T-helper 2 cell (primary cell): Measurements from ENCODE around the gene MBD6.

Experiments
- DNase-seq, 5 experiments: peaks; one replicate each; pipeline versions ENCODE4 v3.0.0 to v3.0.0-alpha.2; 2012 to 2022
- total RNA-seq, 2 donors: gene quantifications; one replicate each; lab custom pipeline; 2026; lab: John Stamatoyannopoulos, UW

MBD6 gene
- total RNA-seq = 16.8 to 17.2 reads per million in 2 donors

GRCh38 chr12:57522011-57522886, at the start of gene MBD6:
Gene MBD6 (plus strand): TSS chr12:57522824. CDS start chr12:57524304, 1,480 bp downstream.
- DNase-seq = peak; percentile 82 to 95 (median 88)

DNA sequence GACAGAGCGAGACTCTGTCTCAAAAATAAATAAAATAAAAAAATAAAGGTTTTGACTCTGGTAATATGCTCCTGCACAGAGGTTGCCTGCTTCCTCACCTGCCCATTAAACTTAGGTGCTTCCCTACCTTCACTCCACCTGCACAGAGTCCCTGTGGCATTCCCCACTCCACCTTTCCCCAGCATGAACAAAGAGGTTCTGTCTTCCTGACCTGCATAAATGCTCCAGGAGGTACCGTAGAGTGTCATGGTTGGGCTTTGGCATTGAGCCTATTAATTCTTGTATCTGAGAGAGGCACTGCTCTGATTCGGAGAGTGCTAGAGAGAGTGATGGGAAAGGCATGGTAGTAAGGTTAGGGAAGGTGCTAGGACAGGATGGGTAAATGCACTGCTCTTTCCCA, 49.2 kb upstream of the MBD6 start:
- DNase-seq = no peak

- no peak for DNase-seq
Measured at GRCh38 chr12:57473886-57474285, 48.7 kb upstream of the MBD6 start.

DNA sequence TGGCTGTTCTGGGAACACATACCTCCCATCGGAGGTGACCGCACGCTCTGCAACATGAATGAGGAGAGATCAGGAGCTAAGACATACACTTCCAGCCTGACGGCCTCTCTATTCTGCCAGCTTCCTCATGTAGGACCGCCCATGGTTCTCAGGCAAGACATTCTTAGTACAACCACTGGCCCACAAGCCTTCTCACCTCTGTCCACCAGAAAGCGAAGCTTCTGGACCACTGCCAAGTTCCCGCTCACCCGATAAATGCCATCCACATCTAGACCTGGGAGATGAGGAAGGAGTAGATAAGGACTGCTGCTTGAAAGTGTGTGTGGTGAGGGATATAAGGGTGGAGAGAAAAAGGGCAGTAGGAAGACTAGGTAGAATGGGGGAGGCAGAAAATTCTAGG, 48.2 kb upstream of the MBD6 start:
- DNase-seq = no peak

- DNase-seq = no peak
Measured at GRCh38 chr12:57474862-57475261, 47.8 kb upstream of the MBD6 start.

DNA sequence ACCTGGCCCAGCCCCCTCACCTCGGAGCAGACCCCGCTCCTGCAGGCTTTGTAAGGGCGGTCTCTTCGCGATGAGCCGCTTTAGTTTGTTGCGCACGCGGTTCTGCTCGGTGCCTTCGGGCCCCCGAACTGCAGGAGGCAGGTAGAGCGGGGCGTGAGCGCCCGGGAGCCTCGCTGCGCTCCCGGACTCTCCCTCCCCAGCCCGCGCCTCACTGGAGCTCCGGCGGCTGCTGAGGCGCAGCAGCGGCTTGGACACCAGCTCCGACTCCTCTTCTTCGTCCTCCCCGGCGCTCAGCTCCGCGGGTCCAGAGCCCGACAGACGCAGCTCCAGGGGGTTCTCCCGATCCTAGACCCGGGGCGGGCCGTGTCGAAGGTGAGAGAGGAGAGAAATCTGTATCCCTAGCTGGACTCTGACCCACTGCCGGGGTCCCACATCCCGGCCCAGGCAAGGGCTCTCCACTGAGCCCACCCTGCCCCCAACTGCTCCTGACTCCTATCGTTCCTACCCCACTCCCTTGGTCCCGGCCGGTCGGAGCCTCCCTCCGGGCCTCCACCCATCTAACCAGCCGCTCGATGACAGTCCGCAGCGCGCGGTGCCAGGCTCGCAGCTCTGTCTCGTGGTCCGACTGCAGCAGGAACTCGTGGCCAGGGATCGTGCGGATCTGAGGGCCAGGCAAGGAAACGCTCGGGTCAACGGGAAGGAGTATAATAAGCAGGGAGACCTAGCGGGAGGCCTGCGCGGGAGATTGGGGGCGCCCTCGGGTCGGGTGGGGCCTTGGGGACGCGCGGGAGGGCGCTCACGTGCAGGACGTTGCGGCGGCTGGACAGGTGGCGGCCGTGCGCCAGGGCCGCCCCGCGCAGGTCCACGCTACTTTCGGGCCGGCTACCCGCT, 47.1 kb upstream of the MBD6 start:
- DNase-seq = no peak

- peak in 4 of 5 experiments; percentile 54 to 89 (median 66) for DNase-seq
Measured at GRCh38 chr12:57476162-57476992, 46.2 kb upstream of the MBD6 start.

GRCh38 chr12:57476993-57477709, 45.5 kb upstream of the MBD6 start:
- DNase-seq = peak in 1 of 5 experiments; percentile 54

DNA sequence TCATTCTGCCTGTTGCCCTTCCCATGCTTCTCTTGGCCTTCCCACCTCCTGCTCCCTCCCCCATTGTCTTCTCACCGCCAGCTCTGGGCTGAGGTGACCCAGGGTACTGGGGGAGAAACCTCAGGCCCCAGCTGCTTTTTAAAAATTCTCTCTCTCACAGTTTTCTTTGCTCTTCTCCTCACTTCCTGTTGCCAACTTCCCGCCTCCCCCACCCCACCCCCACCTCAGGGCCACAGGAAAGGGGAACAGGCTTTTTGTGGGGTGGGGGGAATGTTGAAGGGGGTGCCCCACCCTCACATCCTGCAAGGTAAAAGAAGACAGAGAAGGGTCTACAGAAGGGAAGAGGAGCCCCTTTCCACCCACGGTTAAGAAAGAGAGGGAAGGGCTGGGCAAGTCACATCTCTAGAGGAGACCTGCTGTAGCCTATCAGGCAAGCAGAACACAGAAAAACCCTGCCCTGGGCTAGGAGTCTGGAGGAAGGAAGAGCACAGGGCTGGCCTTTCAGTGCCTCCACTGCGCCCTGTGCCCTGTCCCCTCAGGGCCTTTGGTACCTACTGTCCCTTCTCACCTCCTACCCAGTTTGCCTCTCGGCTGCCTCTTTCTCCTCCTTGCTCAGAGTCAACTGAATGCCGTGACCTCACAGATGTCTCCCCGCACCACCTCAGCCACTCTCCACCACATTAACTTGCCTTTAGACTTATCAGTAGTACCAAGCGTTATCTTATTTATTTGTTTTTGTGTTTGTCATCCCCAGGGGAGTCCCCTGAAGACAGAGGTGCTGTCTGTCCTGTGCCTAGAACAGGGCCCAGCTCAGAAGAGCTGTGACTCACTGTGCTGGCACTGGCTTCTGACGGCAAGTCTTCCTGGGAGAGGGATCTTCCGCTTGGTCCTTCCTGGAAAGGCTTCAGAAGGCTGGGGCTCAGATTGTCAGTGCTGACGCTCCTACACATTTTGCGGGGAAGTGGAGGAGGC, 44.6 kb upstream of the MBD6 start:
- peak in 3 of 5 experiments; percentile 42 to 80 (median 64) for DNase-seq

DNA sequence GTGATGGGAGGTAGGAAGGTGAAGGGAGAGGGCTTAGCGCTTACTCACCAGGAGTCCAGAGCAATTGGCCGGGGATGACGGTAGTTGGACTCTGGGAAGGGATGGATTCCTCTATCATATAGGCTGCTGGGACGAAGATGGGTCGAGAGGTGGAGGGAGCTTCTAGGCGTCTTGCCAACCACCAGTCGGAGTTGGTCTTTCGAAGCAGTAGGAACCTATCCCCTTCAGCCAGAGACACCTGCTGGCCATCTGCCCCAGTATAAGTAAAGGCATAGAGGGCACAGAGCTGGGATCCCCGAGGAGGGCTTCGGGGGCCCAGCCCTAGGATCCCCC, 43.6 kb upstream of the MBD6 start:
- no peak for DNase-seq

GRCh38 chr12:57479376-57480115, 43.1 kb upstream of the MBD6 start, which contains the start of gene ARHGAP9:
Gene ARHGAP9 (minus strand): TSS chr12:57479866. CDS start chr12:57479406, 460 bp downstream.
- peak in 3 of 5 experiments; percentile 46 to 90 (median 81) for DNase-seq

GRCh38 chr12:57481671-57482070, 41.0 kb upstream of the MBD6 start:
- no peak for DNase-seq

- DNase-seq = no peak
Measured at GRCh38 chr12:57483466-57483865, 39.2 kb upstream of the MBD6 start.

DNA sequence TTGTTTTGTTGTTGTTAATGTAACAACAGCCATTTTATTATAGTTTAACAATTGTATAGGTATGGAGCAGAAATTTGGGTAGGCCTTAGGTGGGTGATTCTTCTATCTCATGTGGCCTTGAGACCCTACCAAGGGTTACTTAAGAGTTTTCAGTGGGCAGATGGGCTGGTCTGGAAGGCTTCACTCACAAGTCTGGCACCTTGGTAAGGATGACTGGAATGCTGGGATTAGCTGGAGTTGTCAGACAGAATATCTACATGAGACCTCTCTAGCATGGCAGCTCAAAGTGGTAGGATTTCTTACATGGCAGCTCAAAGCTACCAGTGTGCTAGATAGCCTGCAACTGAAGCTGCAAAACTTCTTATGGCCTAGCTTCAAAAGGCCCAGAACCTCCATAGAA, 36.9 kb upstream of the MBD6 start:
- DNase-seq = no peak

DNA sequence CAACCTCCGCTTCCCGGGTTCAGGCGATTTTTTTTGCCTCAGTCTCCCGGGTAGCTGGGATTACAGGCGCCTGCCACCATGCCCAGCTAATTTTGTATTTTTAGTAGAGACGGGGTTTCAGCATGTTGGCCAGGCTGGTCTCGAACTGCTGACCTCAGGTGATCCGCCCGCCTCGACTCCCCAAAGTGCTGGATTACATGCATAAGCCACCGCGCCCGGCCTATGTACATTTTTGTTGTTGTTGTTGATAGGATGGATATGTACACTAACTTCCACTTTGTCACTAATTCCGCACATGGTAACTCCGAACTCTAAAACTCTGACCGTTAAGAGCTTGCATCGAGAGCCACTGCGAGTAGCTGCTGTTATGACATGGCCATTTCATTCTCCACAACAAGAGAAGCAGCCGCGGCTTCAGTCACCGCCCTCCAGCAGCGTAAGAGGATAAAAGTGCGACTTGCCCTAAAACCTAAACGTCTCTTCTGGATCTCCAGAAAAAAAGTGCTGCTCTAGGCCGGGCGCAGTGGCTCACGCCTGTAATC, 35.5 kb upstream of the MBD6 start:
- no peak for DNase-seq

DNA sequence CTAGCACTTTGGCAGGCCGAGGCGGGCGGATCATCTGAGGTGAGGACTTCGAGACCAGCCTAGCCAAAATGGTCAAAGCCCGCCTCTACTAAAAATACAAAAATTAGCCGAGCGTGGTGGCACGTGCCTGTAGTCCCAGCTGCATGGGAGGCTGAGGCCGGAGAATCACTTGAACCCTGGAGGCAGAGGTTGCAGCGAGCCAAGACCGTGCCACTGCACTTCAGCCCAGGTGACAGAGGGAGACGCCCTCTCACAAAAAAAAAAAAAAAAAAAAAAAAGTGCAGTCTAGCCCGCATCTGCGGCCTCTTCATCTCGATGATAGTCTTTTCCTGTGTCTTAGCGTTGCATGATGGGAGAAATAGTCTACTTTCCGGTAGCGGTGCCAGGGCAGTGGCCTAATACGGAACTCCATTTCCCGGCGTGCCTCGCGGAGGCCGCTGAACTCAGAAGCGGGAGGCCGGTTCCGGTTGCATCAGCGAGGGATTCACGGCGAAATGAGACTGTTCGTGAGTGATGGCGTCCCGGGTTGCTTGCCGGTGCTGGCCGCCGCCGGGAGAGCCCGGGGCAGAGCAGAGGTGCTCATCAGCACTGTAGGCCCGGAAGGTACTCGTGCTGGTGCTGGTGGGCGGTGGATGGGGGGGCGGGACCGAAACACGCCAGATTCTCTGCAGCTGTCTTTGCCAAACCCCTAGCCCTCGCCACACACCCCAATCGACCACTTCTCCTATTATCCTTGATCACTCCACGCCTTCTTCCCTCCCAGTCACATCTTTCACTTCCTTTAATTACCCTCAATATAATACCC, 34.8 kb upstream of the MBD6 start, which contains the start of gene MARS1:
Gene MARS1 (plus strand): TSS at position 472 of the 805 bp plus-strand sequence. CDS start 23 bp downstream, at position 495.
- peak; percentile 78 to 99 (median 90) for DNase-seq

GRCh38 chr12:57488402-57489156, 34.0 kb upstream of the MBD6 start:
- DNase-seq = no peak
